Measurements from ENCODE around the gene FRMD4A.

The FRMD4A gene

DNA sequence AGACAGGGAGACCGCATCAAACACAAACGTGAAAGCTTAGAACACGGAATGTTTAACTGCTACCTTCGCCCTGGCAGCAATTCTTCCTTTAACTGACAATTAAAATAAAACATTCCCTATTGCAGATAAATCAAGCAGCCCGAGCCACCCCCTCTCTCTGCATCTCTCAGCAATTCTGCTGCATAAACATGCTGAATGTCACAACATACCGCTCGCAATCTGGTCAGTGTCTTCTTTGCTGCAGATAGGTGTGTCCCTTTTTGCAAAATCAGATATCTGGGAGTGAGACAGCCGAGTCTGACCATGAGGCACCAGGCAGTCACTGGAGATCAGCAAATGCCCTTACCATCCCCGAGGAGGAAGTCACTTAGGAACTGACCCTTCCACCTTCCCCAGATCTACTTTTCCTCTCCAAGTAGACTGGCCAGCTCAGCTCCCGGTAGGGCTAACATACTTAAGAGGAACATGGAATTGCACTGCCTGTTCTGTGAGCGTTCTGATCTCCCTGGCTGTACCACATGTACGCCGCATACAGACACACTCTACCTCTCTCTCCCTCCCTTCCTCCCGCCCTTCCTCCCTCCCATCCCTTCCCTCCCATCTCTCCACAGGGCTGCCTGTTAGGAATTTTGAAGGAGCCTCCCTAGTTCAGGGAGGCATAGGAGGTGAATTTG lies at the start of gene FRMD4A:
Gene FRMD4A, minus strand, starts transcription at position 537 of the 674 bp plus-strand sequence.
- in situ Hi-C loops (cut with MboI; ENCODE audit: low sequenced_read_pairs), result no loop called here

DNA sequence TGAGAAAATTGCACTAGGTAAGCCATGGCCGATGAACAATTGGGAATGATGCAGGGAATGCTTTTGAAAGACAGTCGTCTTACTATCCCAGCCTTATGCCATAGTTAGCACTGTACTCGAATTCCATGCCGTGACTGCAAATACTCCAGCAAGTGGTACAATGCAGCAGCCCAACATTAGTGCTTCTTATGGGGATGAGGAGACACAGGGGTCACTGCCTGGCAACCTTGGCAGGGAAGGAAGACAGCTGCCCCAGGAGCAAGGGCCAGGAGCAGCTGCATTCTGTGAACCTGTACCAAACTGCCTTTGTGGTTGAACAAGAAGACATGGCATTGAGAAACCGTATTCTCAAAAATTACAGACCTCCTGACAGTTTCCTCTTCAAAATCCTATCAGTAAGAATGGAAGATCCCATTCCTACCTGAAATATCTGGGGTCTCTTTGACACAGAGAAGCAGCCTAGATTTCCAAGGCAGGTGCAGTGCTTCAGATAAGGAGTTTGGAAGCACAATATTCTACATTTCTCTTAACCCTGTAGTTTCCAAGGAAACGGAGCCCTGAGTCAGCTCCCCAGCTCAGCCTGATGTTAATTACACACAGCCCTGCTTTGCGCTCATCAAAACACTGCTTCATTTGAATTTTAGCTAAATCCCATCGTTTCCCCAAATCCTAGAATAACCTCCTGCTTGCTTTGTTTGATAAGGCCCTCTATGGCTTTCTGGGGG lies 49.0 kb upstream of the FRMD4A start:
- in situ Hi-C loops (cut with MboI; ENCODE audit: low sequenced_read_pairs), result no loop called here

DNA sequence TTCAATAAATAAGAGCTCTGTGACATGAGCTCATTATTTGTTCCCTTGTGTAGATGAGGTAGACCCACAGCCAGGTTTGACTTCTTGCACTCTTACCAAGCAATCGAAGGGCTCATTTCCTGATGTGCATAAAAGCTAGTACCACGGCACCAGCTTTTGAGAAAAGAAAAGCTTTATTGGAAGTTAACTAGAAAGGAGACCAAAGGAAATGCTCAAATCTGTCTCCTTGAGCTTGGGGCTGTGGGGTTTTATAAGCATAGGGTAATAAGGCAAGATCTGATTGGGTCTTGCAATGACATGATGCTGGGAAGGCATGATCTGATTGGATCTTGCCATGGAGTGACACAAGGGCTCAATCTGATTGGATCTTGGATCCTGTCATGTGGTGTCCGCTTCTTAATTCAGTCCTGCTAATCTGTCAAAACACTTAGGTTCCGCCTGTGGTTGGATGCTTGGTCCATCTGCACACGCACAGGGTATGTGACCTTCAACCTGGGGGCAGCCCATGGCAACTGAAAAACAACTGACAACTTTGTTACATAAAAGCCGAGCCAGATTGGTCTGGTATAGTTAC lies 47.8 kb upstream of the FRMD4A start:
- in situ Hi-C loops (cut with MboI; ENCODE audit: low sequenced_read_pairs), result no loop called here

GRCh38 chr10:14377591-14378175 lies 47.0 kb upstream of the FRMD4A start:
- in situ Hi-C loops (cut with MboI; ENCODE audit: low sequenced_read_pairs), result no loop called here

DNA sequence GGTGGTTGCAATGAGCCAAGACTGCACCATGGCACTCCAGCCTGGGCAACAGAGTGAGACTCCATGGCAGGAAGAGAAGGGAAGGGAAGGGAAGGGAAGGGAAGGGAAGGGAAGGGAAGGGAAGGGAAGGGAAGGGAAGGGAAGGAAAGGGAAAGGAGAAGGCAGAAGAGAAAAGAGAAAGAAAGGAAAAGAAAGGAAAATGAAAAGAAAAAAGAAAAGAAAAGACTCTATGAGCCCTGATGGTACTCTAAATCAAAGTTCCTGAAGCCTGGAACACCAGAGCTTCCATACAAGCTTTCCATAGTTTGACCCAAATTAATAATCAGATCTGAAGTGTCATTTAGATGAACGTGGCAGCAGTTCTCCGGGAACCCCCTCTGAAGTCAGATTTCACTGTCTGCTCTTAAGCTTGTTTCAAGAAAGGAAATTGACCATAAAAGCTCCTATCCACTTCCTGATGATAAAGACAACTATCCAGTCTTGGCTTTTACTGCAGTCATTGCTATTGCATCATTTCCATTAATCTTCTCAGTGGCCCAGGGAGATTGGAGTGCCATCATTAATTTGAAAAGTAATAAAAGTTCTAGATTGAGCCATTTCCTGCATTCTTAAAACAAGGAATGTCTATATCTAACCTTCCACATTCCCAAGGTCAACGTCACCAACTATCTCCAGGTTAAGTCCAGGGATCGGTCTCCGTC lies 44.2 kb upstream of the FRMD4A start:
- in situ Hi-C loops (cut with MboI; ENCODE audit: low sequenced_read_pairs), result no loop called here

- in situ Hi-C loops (cut with MboI; ENCODE audit: low sequenced_read_pairs), result no loop called here
Observed at GRCh38 chr10:14372606-14373005, 41.9 kb upstream of the FRMD4A start.

DNA sequence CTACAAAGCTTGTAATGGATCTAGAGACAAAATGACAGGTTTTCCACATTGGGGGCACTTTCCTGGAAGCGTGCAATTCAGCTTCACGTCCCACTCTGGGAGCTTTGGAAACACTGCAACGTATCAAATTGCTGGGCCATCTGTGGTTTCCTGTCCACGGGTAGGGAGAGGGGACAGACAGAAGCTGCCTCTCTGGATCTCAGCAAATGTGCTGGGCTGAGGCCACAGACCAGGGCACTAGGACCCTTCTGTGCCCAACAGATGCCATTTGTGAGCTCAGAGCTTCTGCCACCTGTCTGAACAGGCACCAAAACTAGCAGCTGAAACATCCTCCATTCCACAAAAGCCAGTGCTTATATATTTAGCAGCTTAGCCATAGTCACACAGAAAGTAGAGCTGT lies 40.9 kb upstream of the FRMD4A start:
- in situ Hi-C loops (cut with MboI; ENCODE audit: low sequenced_read_pairs), result no loop called here

DNA sequence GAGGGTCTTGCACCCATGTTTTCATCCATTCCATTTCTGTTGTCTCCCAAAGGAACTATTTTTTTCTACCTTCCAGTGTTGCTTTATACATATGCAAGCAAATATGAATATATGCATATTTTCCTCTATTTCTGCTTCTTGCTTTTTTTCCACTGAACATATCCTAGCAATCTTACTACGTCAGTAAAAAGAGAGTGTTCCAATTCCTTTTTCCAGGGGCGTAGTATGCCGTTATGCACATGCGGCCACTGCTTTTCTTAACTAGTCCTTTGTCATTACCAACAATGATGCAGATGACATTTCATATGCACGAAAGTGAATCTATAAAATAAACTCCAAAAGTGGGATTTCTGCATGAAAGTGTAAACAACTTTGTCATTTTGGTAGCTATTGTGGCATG lies 40.2 kb upstream of the FRMD4A start:
- in situ Hi-C loops (cut with MboI; ENCODE audit: low sequenced_read_pairs), result no loop called here

- in situ Hi-C loops (cut with MboI; ENCODE audit: low sequenced_read_pairs), result no loop called here
Observed at GRCh38 chr10:14369906-14370305, 39.2 kb upstream of the FRMD4A start.

DNA sequence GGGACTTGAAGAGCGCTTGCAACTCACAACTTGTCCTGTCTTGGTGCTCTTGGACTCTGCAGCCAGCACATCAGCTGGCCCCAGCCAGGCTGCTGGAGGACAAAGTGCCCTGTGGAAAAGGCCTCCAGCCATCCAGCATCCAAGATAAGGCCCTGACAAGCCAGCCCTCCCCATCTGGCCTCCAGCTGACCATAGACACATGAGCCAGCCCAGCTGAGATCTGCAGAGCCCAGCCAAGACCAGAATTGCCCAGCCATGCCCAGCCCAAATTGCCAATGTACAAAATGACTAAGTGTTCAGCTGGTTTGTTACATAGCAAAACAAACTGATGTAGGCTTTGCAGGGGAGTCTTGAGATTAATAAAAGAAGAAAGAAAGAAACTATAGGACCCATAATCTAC lies 36.0 kb upstream of the FRMD4A start:
- in situ Hi-C loops (cut with MboI; ENCODE audit: low sequenced_read_pairs), result no loop called here

- in situ Hi-C loops (cut with MboI; ENCODE audit: low sequenced_read_pairs), result no loop called here
Observed at GRCh38 chr10:14365266-14365665, 34.5 kb upstream of the FRMD4A start.

DNA sequence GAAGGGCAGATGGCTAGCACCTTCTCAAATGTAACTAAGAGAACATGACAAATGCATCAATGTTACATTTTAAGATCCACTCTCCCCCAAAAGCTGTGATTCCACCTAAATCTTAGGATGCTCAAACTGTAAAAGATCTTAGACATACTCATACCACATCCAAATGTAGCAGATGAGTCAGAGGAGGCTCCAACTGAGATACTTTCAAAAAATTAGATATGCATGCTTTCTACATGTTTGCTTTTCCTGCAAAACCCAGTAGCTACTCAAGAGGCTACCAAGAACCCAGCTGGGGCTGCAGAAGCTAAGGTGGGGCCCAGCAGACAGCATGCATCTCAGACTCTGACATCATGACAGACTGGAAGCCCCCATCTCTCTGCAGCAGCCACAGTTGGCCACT lies 31.4 kb upstream of the FRMD4A start:
- in situ Hi-C loops (cut with MboI; ENCODE audit: low sequenced_read_pairs), result no loop called here

DNA sequence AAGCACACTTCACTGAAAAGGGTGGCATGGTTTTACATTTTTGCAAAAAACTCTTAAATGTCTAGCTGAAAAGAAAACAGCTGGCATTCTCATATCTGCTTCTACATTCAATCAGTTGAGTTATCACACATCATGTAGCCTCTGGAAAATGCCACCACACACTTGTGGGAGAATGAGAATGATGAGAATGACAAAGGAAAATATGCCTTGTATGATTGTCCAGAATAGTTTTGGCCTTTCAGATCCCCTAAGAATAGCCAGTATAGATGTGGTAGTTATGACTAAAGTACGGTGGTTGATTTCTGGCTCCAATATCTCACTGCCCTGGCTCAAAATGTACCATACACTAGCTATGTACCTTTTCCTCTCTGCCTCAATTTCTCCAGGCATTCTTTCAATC lies 30.2 kb upstream of the FRMD4A start:
- in situ Hi-C loops (cut with MboI; ENCODE audit: low sequenced_read_pairs), result no loop called here

DNA sequence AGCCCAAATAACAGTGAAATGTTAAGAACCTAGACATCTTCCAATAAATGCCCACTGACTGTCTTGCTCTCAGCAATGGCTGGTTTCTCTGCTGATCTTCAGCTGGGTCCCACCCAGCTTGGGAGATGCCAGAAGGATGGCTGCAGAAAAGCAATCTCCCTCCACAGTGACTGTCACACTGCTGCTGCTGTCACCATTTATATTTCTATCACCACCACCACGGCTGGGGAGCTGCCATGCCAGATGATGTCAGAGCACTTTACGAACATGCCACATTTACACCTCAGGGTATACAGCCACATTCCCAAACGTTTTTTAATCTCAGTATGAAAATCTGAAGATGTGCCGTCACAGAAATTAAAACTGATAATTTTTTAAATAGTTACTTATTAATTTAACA lies 29.8 kb upstream of the FRMD4A start:
- in situ Hi-C loops (cut with MboI; ENCODE audit: low sequenced_read_pairs), result no loop called here

DNA sequence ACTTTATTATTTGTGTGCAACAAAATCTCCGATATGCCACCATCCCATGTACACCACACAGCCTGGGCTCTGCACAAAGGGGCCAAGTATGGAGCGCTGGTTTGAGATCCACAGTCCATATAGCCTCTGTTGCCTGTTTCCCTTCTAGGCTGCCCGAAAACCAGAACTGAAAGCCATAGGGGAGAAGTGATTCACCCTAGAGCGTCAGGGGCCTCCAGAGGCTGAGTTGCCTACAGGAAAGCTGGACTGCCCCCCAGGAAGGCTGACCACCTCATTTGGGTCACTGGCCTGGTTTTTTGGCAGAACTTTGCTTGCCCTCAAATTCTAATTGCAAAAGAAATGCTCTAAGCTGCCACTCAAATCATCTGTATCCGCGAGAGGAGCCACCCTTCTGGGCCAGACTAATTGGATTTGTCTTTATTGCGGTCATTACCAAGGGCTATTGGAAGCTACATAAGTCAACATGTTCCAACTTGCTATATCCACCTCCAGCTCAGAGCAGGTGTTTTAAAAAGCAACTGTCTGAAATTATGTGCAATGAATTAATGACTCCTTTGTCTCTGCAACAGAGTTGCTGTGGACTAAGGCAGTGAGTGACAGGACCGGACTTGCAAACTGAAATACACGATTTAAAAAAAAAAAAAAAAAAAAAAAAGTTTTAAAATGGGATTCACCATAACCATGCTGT lies 28.3 kb upstream of the FRMD4A start:
- in situ Hi-C loops (cut with MboI; ENCODE audit: low sequenced_read_pairs), result no loop called here

DNA sequence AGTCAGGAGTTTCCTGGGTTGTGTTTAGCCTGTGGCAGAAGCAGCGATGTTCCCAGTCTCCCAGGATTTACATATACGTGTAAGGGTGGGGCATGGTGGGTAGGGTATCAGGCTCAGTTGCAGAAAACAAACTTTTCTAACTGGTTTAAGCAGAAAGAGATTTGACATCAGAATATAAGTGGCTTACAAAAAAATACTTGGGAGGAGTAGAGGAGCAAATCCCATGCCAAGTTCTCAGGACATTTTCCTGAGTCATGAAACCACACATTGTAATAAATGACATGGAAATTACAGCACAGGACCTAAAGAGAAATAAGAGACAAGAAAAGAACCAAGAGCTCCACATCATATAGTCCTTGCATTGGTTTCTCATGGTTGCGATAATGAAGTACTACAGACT lies 26.2 kb upstream of the FRMD4A start:
- in situ Hi-C loops (cut with MboI; ENCODE audit: low sequenced_read_pairs), result no loop called here

GRCh38 chr10:14355750-14356149 lies 25.0 kb upstream of the FRMD4A start:
- in situ Hi-C loops (cut with MboI; ENCODE audit: low sequenced_read_pairs), result no loop called here

DNA sequence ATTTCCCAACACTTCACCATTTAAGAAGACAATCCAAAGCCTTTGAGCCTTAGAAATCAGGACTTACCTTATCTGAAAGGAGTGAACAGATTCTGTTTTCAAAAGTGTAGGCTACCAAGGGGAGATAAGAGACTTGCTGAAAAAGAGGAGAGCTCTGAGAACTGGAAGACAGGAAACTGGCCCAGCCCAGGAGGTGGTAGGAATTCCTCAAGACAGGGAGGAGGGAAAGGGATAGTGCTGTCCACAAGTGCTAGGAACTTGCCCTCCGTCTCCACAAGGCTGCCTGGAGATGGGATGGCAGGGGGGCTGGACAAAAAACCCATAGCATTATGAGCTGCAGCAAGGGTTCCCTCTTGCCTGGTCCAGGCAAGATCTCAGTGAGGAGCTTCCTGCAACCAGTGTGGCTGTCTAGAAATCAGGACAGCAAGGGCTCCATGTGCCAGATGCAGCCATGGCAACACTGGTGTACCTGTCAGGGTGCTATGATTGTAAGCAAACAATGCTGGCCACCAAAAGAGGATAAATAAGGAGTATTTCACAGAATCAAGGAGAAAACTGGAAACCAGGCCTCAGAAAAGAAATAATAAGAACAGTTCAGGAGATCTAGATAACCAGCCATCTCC lies 22.7 kb upstream of the FRMD4A start:
- in situ Hi-C loops (cut with MboI; ENCODE audit: low sequenced_read_pairs), result no loop called here

GRCh38 chr10:14350006-14350405 lies 19.3 kb upstream of the FRMD4A start:
- in situ Hi-C loops (cut with MboI; ENCODE audit: low sequenced_read_pairs), result no loop called here

DNA sequence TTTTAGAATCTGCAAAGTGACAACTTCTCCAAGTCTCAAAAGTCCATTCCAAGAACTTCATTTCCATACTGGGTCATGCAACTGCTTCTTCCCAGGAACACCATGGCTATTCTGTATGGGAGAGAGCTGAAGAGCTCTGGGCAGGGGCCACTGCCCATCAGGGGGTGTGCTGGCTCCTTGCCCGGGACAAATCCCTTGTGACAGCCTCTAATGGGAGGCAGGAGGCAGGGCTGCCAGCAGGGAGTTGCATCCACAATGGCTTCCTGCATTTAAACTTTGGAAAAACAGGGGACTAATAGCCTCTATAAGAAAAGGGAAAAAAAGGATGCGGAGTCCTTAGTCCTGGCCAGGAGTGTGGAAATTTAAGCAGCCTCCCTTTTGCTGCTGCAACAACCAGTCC lies 18.4 kb upstream of the FRMD4A start:
- in situ Hi-C loops (cut with MboI; ENCODE audit: low sequenced_read_pairs), result no loop called here

Data from HL-60/S4 treated with retinoic acid at 250 ng/mL for 4 days and 3 days (cell line).